A549 (cell line): Measurements from ENCODE around the gene B3GNT2. TPM values are rescaled to one million over a fixed set of nuclear protein-coding genes. Genes with fewer than 3 reads are reported as not detected.

Experiments used
- ATAC-seq, 2 experiments: fragments of 200-7000 bp in 1 of 2; fragments of >200 bp in 1 of 2; cut with Nextera tagmentation in 1 of 2; cut with Tn5 transposase in 1 of 2; 3 replicates each; pipeline versions ENCODE4 v1.8.0 to v1.9.1; 2018 to 2020; ENCODE audit warnings: mild to moderate bottlenecking in 1 of 2, moderate library complexity in 1 of 2
- CTCF ChIA-PET: fragments of 300-600 bp; sonication (Branson Sonifier 250); formaldehyde crosslinking; extraction: SDS; loops from one replicate; lab custom pipeline; 2021; ENCODE audit warnings: antibody characterized with exemption, inconsistent platforms; lab: Yijun Ruan, JAX
- POLR2A ChIA-PET: fragments of 350-600 bp; formaldehyde crosslinking; extraction: SDS; loops from one replicate; lab custom pipeline; 2021; ENCODE audit warnings: antibody characterized with exemption, inconsistent platforms; lab: Yijun Ruan, JAX
- DNase-seq, 2 experiments: peaks; one replicate each; pipeline versions ENCODE4 v3.0.0 to v3.0.0-alpha.2; 2011 to 2016; ENCODE audit warnings: low read depth in 1 of 2, low spot score in 1 of 2
- FAIRE-seq: peaks from 2 replicates; lab custom pipeline; 2011; peaks lifted over from hg19 to GRCh38; lab: Jason Lieb, UNC
- H3K27ac ChIP-seq, 2 experiments: fragments of >200 bp; sonication (Bioruptor Twin); formaldehyde crosslinking; 3 replicates each; pipeline ENCODE4 v1.5.1; 2016 to 2017
- H3K4me1 ChIP-seq: fragments of >200 bp; sonication (Bioruptor Twin); formaldehyde crosslinking; 3 replicates; pipeline ENCODE4 v1.6.1; 2016
- H3K4me2 ChIP-seq: fragments of >200 bp; sonication (Bioruptor Twin); formaldehyde crosslinking; 3 replicates; pipeline ENCODE4 v1.6.1; 2016
- H3K4me3 ChIP-seq: fragments of >200 bp; sonication (Bioruptor Twin); formaldehyde crosslinking; 3 replicates; pipeline ENCODE4 v1.5.1; 2016
- H3K9me3 ChIP-seq: fragments of >200 bp; sonication (Bioruptor Twin); formaldehyde crosslinking; 3 replicates; pipeline ENCODE4 v1.6.1; 2016
- BHLHE40 ChIP-seq: IDR thresholded peaks from 2 replicates; pipeline ENCODE4 v1.6.1; 2012; ENCODE audit warnings: low read depth, low read length, inconsistent platforms
- CBX2 ChIP-seq: fragments of 200-600 bp; sonication (generic); IDR thresholded peaks from 2 replicates; pipeline ENCODE4 v1.6.1; 2016; ENCODE audit warnings: low read depth, mild to moderate bottlenecking, borderline replicate concordance
- CBX8 ChIP-seq: fragments of 200-600 bp; sonication (generic); IDR thresholded peaks from 2 replicates; pipeline ENCODE4 v1.6.1; 2016
- CHD2 ChIP-seq: fragments of 150-350 bp; IDR thresholded peaks from 2 replicates; pipeline ENCODE4 v1.6.1; 2014; ENCODE audit warnings: low read length; ENCODE audit not compliant: partially characterized antibody
- EHMT2 ChIP-seq: fragments of 200-600 bp; sonication (generic); IDR thresholded peaks from 2 replicates; pipeline ENCODE4 v1.6.1; 2016; ENCODE audit warnings: antibody characterized with exemption, low read depth, mild to moderate bottlenecking, moderate library complexity
- EP300 ChIP-seq, 2 experiments: fragments of >200 bp; sonication (Bioruptor Twin); formaldehyde crosslinking; IDR thresholded peaks; 2 replicates in 1 of 2; 3 replicates in 1 of 2; pipeline ENCODE4 v1.6.1; 2016 to 2017
- FOSL2 ChIP-seq, 2 experiments: fragments of 450-650 bp in 1 of 2; fragments of >200 bp in 1 of 2; sonication (Bioruptor Twin) in 1 of 2; formaldehyde crosslinking; IDR thresholded peaks; 2 replicates each; pipeline versions ENCODE4 v1.5.0 to v1.6.1; 2016 to 2020; ENCODE audit warnings: mild to moderate bottlenecking in 1 of 2, moderate library complexity in 1 of 2
- FOXS1 ChIP-seq: fragments of 250-450 bp; sonication (Bioruptor Pico); IDR thresholded peaks from 2 replicates; pipeline ENCODE4 v1.5.0; 2020; ENCODE audit warnings: mild to moderate bottlenecking, moderate library complexity
- HOXB13 ChIP-seq: fragments of 250-450 bp; sonication (Bioruptor Pico); IDR thresholded peaks from 2 replicates; pipeline ENCODE4 v1.5.0; 2020; ENCODE audit warnings: low read depth, mild to moderate bottlenecking, moderate library complexity
- JUNB ChIP-seq: fragments of >200 bp; sonication (Bioruptor Twin); formaldehyde crosslinking; IDR thresholded peaks from 2 replicates; pipeline ENCODE4 v1.6.1; 2016
- KDM5A ChIP-seq: fragments of 200-600 bp; sonication (generic); IDR thresholded peaks from 2 replicates; pipeline ENCODE4 v1.6.1; 2016; ENCODE audit warnings: antibody characterized with exemption, mild to moderate bottlenecking
- MAZ ChIP-seq: fragments of 150-350 bp; IDR thresholded peaks from 2 replicates; pipeline ENCODE4 v1.6.1; 2014; ENCODE audit warnings: antibody characterized with exemption, low read depth, low read length, borderline replicate concordance
- MYC ChIP-seq: IDR thresholded peaks from 2 replicates; pipeline ENCODE4 v1.6.1; 2012; ENCODE audit warnings: mild to moderate bottlenecking, inconsistent platforms, low read length, improper control_type of control experiment, borderline replicate concordance
- RAD21 ChIP-seq, 2 experiments: fragments of >200 bp in 1 of 2; sonication (Bioruptor Twin) in 1 of 2; formaldehyde crosslinking in 1 of 2; IDR thresholded peaks in 1 of 2; conservative IDR thresholded peaks in 1 of 2; 2 replicates in 1 of 2; 3 replicates in 1 of 2; pipeline ENCODE4 v1.6.1; 2012 to 2018; ENCODE audit warnings: inconsistent platforms in 1 of 2
- RARB ChIP-seq: fragments of 250-450 bp; sonication (Bioruptor Pico); IDR thresholded peaks from 2 replicates; pipeline ENCODE4 v1.8.0; 2021; ENCODE audit warnings: mild to moderate bottlenecking, moderate library complexity
- RCOR1 ChIP-seq: fragments of 150-350 bp; IDR thresholded peaks from 2 replicates; pipeline ENCODE4 v1.6.1; 2014; ENCODE audit warnings: antibody characterized with exemption, low read length, low read depth
- RNF2 ChIP-seq: fragments of 200-600 bp; sonication (generic); IDR thresholded peaks from 2 replicates; pipeline ENCODE4 v1.6.1; 2016; ENCODE audit warnings: low read depth, mild to moderate bottlenecking, antibody characterized with exemption, moderate library complexity, borderline replicate concordance
- TFCP2L1 ChIP-seq: fragments of 250-450 bp; sonication (Bioruptor Pico); IDR thresholded peaks from 2 replicates; pipeline ENCODE4 v1.5.0; 2021; ENCODE audit warnings: mild to moderate bottlenecking
- TP53 ChIP-seq: fragments of 250-450 bp; sonication (Bioruptor Pico); IDR thresholded peaks from 2 replicates; pipeline ENCODE4 v1.5.0; 2021; ENCODE audit warnings: mild to moderate bottlenecking, moderate library complexity
- ZC3H11A ChIP-seq: fragments of 450-650 bp; IDR thresholded peaks from 2 replicates; pipeline ENCODE4 v1.6.1; 2014; ENCODE audit warnings: antibody characterized with exemption, mild to moderate bottlenecking
- ZNF302 ChIP-seq: fragments of 250-450 bp; sonication (Bioruptor Pico); IDR thresholded peaks from 2 replicates; pipeline ENCODE4 v1.9.0; 2021; ENCODE audit warnings: inconsistent platforms, mild to moderate bottlenecking, moderate library complexity
- ZSCAN20 ChIP-seq: fragments of 250-450 bp; sonication (Bioruptor Pico); IDR thresholded peaks from 2 replicates; pipeline ENCODE4 v1.8.0; 2022; ENCODE audit warnings: mild to moderate bottlenecking, moderate library complexity
- WGBS: methylation state at CpG from one replicate; pipeline ENCODE4 v1.1.6; 2017; ENCODE audit errors: missing lambda C conversion rate; 5-methylcytosine and 5-hydroxymethylcytosine counted together
- polyA plus RNA-seq, 4 experiments: library from polyadenylated mRNA; depleted of rRNA in 3 of 4; stranded (reverse); fragments of >200 nt; fragmentation: RNase III in 1 of 4; extraction: RNeasy Plus Mini Kit Qiagen cat#74134 plus additional on column Dnase treatment in 1 of 4; gene quantifications; 2 replicates in 3 of 4; 3 replicates in 1 of 4; pipeline ENCODE4 v1.2.3, GENCODE V29; 2011 to 2017
- TF ChIP-seq, protein P1 (sequence below): fragments of >200 bp; sonication (Bioruptor Twin); formaldehyde crosslinking; IDR thresholded peaks from 2 replicates; pipeline ENCODE4 v1.6.1; 2016
- TF ChIP-seq, protein P2 (sequence below): fragments of 150-350 bp; IDR thresholded peaks from 2 replicates; pipeline ENCODE4 v1.6.1; 2014; ENCODE audit warnings: low read depth, mild to moderate bottlenecking, low read length
- TF ChIP-seq, protein P3 (sequence below): fragments of 250-450 bp; sonication (Bioruptor Pico); IDR thresholded peaks from 2 replicates; pipeline ENCODE4 v1.5.0; 2020; ENCODE audit warnings: low read depth, mild to moderate bottlenecking, moderate library complexity
- TF ChIP-seq, protein P4 (sequence below): fragments of 450-650 bp; IDR thresholded peaks from 2 replicates; pipeline ENCODE4 v1.6.1; 2014; ENCODE audit warnings: antibody characterized with exemption

Gene B3GNT2
- polyA plus RNA-seq, 2 of the 4 experiments (the other 2 are of a cell fraction) = 21.3 to 29.4 TPM

DNA sequence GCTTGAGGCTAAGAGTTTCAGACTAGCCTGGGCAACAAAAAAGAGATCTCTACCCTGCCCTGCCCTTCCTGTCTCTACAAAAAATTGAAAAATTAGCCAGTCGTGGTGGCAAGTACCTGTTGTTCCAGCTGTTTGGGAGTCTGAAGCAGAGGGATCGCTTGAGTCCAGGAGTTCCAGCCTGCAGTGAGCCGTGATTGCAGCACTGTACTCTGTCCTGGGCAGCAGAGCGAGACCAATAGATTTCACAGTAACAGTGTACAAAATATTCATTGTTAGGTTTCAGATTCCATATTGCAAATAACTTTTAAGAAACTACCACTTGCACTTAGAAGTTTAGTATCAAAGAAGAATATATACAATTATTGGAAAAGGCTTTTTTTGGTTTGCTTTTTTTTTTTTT is 54.3 kb downstream of the B3GNT2 start:
- DNase-seq (no peak), FAIRE-seq (no peak), ATAC-seq (no peak)
- Histone ChIP-seq H3K27ac (no peak overlapping the region), H3K4me1 (no peaks in the 10 kb centered on the region), H3K9me3 (0 out of 3 replicates have a peak, but pooled peaks cover 7% of the 10 kb centered on the region), H3K4me3 (no peak overlapping the region), H3K4me2 (no peak overlapping the region)
- POLR2A ChIA-PET = no interaction called here
- 65% methylated on average over 4 of the region's 4 CpGs for WGBS
- no peak for TF ChIP-seq JUNB
- TF ChIP-seq, protein P1, sequence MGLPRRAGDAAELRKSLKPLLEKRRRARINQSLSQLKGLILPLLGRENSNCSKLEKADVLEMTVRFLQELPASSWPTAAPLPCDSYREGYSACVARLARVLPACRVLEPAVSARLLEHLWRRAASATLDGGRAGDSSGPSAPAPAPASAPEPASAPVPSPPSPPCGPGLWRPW = no peak
- TF ChIP-seq TFCP2L1 (CRISPR knock-in tag) = no peak
- no peak for TF ChIP-seq CHD2
- TF ChIP-seq, protein P2, sequence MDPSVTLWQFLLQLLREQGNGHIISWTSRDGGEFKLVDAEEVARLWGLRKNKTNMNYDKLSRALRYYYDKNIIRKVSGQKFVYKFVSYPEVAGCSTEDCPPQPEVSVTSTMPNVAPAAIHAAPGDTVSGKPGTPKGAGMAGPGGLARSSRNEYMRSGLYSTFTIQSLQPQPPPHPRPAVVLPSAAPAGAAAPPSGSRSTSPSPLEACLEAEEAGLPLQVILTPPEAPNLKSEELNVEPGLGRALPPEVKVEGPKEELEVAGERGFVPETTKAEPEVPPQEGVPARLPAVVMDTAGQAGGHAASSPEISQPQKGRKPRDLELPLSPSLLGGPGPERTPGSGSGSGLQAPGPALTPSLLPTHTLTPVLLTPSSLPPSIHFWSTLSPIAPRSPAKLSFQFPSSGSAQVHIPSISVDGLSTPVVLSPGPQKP = no peak
- TF ChIP-seq RARB (CRISPR knock-in tag) = no peak
- no peak for TF ChIP-seq BHLHE40
- no peak for TF ChIP-seq ZSCAN20 (CRISPR knock-in tag)
- CTCF ChIA-PET = interaction anchor here (0.6 to 1.8 kb wide), 2 partner anchors 16 to 144 kb away, joined by 4 read pairs; no protein-coding TSS in a partner anchor

DNA sequence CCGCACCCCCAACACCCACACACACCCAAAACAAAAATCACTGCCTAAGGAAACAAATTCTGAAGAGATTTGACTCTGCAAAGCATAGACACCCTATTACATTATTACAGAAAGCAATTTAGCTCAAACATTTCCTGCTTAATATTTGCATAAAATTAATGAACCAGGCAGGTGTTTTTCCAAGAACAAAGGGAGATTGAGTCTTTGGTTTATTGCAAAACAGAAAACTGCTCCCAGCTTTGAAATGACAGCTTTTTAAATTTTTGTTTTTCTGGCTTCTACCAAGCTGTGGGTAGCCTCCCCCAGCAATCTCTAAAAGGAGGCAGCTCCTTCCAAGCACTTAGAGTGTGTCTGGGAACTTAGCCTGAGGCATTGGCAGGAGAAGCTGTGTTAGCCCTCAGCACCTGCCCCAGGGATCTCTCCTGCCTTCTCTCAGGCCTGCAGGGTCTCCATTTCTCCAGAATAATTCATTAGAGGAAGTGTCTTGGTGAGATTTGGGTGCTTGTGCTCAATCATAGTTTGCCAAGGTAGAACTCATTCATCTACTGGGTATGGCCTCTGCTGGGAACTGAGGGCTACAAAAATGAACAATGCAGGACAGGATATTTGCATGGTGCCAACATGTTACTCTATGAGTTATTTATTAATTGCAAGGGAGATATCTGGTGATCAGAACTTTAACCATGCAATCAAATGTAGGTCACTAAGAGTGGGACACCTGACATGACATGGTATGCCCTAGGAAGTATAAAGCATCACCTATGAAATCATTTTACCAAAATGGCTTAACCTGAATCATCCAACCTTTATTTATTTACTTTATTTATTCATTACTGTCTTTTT is 58.7 kb downstream of the B3GNT2 start:
- ChIA-PET POLR2A (no interaction called here), CTCF (no interaction called here)
- 0 out of 3 replicates have a peak, but pooled peaks cover 7% of the 10 kb centered on the region for H3K9me3 ChIP-seq
- no peak overlapping the region for H3K27ac ChIP-seq
- H3K4me3 ChIP-seq = no peak overlapping the region
- H3K4me2 ChIP-seq = no peak overlapping the region
- 85% methylated on average over 1 of the region's 1 CpG for WGBS
- DNase-seq (no peak), ATAC-seq (no peak), FAIRE-seq (no peak)
- H3K4me1 ChIP-seq = no peaks in the 10 kb centered on the region
- TF ChIP-seq RNF2 = no peak
- no peak for TF ChIP-seq CBX8
- no peak for TF ChIP-seq RCOR1
- TF ChIP-seq, protein P3, sequence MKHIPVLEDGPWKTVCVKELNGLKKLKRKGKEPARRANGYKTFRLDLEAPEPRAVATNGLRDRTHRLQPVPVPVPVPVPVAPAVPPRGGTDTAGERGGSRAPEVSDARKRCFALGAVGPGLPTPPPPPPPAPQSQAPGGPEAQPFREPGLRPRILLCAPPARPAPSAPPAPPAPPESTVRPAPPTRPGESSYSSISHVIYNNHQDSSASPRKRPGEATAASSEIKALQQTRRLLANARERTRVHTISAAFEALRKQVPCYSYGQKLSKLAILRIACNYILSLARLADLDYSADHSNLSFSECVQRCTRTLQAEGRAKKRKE = no peak
- TF ChIP-seq EP300 (IDR thresholded peaks at IDR 0.05) = no peak
- TF ChIP-seq, protein P4, sequence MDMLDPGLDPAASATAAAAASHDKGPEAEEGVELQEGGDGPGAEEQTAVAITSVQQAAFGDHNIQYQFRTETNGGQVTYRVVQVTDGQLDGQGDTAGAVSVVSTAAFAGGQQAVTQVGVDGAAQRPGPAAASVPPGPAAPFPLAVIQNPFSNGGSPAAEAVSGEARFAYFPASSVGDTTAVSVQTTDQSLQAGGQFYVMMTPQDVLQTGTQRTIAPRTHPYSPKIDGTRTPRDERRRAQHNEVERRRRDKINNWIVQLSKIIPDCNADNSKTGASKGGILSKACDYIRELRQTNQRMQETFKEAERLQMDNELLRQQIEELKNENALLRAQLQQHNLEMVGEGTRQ = no peak
- TF ChIP-seq ZNF302 (CRISPR knock-in tag) = no peak
- no peak for TF ChIP-seq EHMT2
- no peak for TF ChIP-seq CBX2
- no peak for TF ChIP-seq MAZ
- TF ChIP-seq KDM5A = no peak
- no peak for TF ChIP-seq ZC3H11A
- no peak for TF ChIP-seq FOSL2 (IDR thresholded peaks at IDR 0.05)
- TF ChIP-seq FOSL2 (CRISPR knock-in tag; IDR thresholded peaks at IDR 0.05) = no peak
- no peak for TF ChIP-seq FOXS1
- TF ChIP-seq, protein P1 = no peak
- TF ChIP-seq TP53 = no peak
- no peak for TF ChIP-seq MYC
- TF ChIP-seq HOXB13 = no peak
- no peak for TF ChIP-seq RAD21 (conservative IDR thresholded peaks at IDR 0.05 in 1 of 2, IDR thresholded peaks at IDR 0.05 in 1 of 2)
